ENCODE measurements around the gene DYNLT1. TPM values are rescaled to one million over a fixed set of nuclear protein-coding genes. Genes with fewer than 3 reads are reported as not detected.

Gene DYNLT1
- total RNA-seq, 1 donor from 2014 or later, result 108 TPM

GRCh38 chr6:158586652-158587051, 57.9 kb downstream of the DYNLT1 start:
- intact Hi-C loops (cut with micrococcal nuclease), result no loop called here
- H3K27ac Mint-ChIP-seq, result no peak overlapping the region
- peaks cover 3% of the 10 kb centered on the region for H3K4me1 Mint-ChIP-seq (ENCODE audit: low read depth)
- no peak for DNase-seq (ENCODE audit: low spot score)
- no peak overlapping the region for H3K4me3 Mint-ChIP-seq (ENCODE audit: low read depth)
- peaks cover 89% of the 10 kb centered on the region for H3K36me3 Mint-ChIP-seq (ENCODE audit: low read depth)
- no peaks in the 10 kb centered on the region for H3K9me3 Mint-ChIP-seq
- H3K27me3 Mint-ChIP-seq (ENCODE audit: low read depth), result no peaks in the 10 kb centered on the region

Other genes starting within 250 kb of the DYNLT1 start
- 16.3 and 16.9 TPM in 2 replicates for gene TMEM181, start 84.7 kb downstream of the DYNLT1 start, total RNA-seq
- gene SYTL3, start 5.3 kb upstream of the DYNLT1 start, total RNA-seq, result 232 and 242 TPM in 2 replicates
- gene EZR, start 174.6 kb upstream of the DYNLT1 start, total RNA-seq, result 204 and 206 TPM in 2 replicates